Aorta (tissue), 5 donors: ENCODE data around the gene TM4SF18. TPM values are rescaled to one million over a fixed set of nuclear protein-coding genes. Genes with fewer than 3 reads are reported as not detected.

Experiments
- ATAC-seq: fragments of 200-7000 bp; cut with Tn5 transposase; one replicate; pipeline ENCODE4 v1.9.1; 2022; ENCODE audit warnings: moderate library complexity; ENCODE audit not compliant: low FRiP score
- DNase-seq, 2 donors: peaks; one replicate each; pipeline ENCODE4 v3.0.0-alpha.2; 2020
- H3K27ac ChIP-seq, 2 donors: one replicate each; pipeline ENCODE4 v1.5.1; 2013; ENCODE audit warnings: low read length in 2 of 2, mild to moderate bottlenecking in 2 of 2, moderate library complexity in 2 of 2, control low read depth in 1 of 2, inconsistent platforms in 1 of 2, low read depth in 1 of 2
- H3K27me3 ChIP-seq, 2 donors: one replicate each; pipeline ENCODE4 v1.6.1; 2013; ENCODE audit warnings: control low read depth in 1 of 2, low read length in 1 of 2, mild to moderate bottlenecking in 1 of 2, moderate library complexity in 1 of 2; ENCODE audit not compliant: insufficient read depth in 2 of 2, control insufficient read depth in 1 of 2
- H3K36me3 ChIP-seq, 2 donors: one replicate each; pipeline ENCODE4 v1.6.1; 2013; ENCODE audit warnings: control low read depth in 1 of 2, low read length in 1 of 2, mild to moderate bottlenecking in 1 of 2; ENCODE audit not compliant: insufficient read depth in 2 of 2, control insufficient read depth in 1 of 2
- H3K4me1 ChIP-seq, 2 donors: one replicate each; pipeline ENCODE4 v1.6.1; 2013; ENCODE audit warnings: low read length in 2 of 2, control low read depth in 1 of 2, mild to moderate bottlenecking in 1 of 2, moderate library complexity in 1 of 2; ENCODE audit not compliant: insufficient read depth in 2 of 2, control insufficient read depth in 1 of 2
- H3K4me3 ChIP-seq, 2 donors: one replicate each; pipeline ENCODE4 v1.5.1; 2013; ENCODE audit warnings: low read length in 2 of 2, control low read depth in 1 of 2, mild to moderate bottlenecking in 1 of 2
- H3K9me3 ChIP-seq: one replicate; pipeline ENCODE4 v1.6.1; 2013; ENCODE audit warnings: mild to moderate bottlenecking, low read length; ENCODE audit not compliant: control insufficient read depth
- WGBS, 2 donors: extraction: QIAGEN DNeasy Blood & Tissue Kit; methylation state at CpG; one replicate each; pipeline ENCODE4 v1.1.7; 2013; 5-methylcytosine and 5-hydroxymethylcytosine counted together
- intact Hi-C, 2 donors: fragments of 100-400 bp; cut with DNase I; formaldehyde crosslinking; loops; one replicate each; pipeline versions ENCODE4 v1.14.2 to v1.15.0; 2022
- polyA plus RNA-seq, 2 donors: library from polyadenylated mRNA; stranded (reverse); fragments of 200-250 nt; gene quantifications; one replicate each; pipeline ENCODE4 v1.2.3, GENCODE V29; 2013
- total RNA-seq, 2 donors: library from RNA; stranded (reverse); fragmentation: NEBNext Ultra II Directional; extraction: Animal tissue kit (Norgen Biotek cat#: 25700); gene quantifications; one replicate each; pipeline ENCODE4 v1.2.1, GENCODE V29; 2021
- donor health status: healthy with polysubstance abuse.
- donor health status: Bipolar disorder and iron deficiency.
- donor health status: DM: no; HTN: no; CAD: no.
- donor health status: DM: no; HTN: no; CAD: no.
- donor health status: DM: yes; HTN: yes; CAD: no.

TM4SF18 gene
- total and polyA plus RNA-seq, 4 donors = 1.6 to 9.0 (median 3.1) TPM; not detected in 1

DNA sequence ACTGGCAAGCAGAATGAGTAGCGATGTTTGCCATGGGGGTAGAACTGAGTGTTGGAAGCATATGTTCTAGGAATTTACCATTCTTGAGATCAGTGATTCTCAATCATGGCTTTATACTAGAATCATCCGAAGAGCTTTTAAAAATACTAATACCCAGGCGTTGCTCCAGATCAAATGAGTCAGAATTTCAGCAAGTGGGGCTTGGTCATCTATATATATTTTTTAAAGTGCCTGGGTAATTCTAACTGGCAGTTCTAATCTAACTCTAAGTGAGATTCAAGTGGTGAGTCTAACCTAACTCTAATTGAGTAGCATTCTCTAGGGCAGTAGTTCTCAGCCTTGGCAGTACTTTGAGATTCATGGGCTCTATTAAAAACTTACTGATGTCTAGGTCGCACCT lies 23.2 kb upstream of the TM4SF18 start:
- Histone ChIP-seq H3K4me1 (no peaks in the 10 kb centered on the region), H3K9me3 (no peaks in the 10 kb centered on the region), H3K27me3 (no peaks in the 10 kb centered on the region), H3K4me3 (no peak overlapping the region), H3K36me3 (no peaks in the 10 kb centered on the region), H3K27ac (no peak overlapping the region)
- no peak for DNase-seq
- ATAC-seq = no peak
- 68 to 79% methylated on average over 4 of the region's 4 CpGs for WGBS, 2 donors
- intact Hi-C loops = no loop called here

DNA sequence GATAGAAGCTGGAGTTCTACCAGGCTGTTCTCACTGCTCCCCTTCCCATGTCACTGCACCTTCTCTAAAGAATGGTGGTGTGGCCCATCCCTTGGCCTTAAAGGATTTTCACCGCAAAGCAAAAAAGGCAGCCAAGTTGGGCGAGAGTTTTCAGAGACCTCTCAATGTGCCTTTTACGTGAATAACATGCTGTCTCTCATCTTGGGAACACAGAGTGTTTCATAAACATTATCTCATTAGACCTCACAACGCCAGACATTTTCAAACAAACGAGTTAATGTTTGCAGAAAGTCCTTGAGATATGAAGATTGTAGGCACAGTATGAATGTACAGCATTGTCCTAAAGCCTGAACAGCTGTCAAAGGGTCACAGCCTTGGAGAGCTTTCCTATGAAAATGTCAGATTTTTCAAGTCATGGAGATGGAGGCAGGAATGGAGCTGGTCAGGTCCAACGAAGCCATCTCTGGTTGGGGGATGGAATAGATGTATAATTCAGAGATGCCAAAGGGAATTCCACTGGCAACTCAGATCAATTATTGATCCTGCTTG lies 22.7 kb upstream of the TM4SF18 start:
- H3K4me1 ChIP-seq = no peaks in the 10 kb centered on the region
- no peaks in the 10 kb centered on the region for H3K9me3 ChIP-seq
- no peak overlapping the region for H3K4me3 ChIP-seq
- no peak for DNase-seq
- ATAC-seq = no peak
- WGBS, 2 donors = 52 to 65% methylated on average over 6 of the region's 6 CpGs
- H3K27ac ChIP-seq = no peak overlapping the region
- H3K27me3 ChIP-seq = no peaks in the 10 kb centered on the region
- intact Hi-C loops = no loop called here
- H3K36me3 ChIP-seq = no peaks in the 10 kb centered on the region

DNA sequence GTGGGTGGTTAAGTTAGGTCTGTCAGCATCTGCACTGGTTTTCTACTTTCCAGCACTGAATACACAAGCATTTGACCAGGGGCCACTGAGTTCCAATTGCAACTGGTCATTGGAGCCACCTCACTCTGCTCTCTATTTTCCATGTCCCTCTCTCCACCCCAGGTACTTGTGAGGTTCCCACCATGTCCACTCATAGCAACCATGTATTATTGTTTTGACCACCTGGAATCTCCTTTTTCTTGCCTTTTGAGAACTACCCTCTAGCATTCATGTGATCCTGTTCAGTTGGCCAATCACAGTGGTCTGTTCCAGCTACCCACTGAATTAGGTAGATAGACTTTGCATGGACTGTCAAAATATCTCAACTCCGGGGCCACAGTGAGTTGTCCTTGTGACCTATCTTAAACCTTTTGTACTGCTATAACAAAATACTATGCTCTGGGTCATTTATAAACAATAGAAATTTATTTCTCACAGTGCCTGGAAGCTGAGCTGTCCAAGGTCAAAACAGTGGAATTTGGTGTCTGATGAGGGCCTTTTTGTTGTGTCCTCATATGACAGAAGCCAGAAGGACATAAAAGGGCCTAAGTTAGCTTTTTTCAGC lies 20.2 kb upstream of the TM4SF18 start:
- Histone ChIP-seq H3K36me3 (no peaks in the 10 kb centered on the region), H3K27ac (no peak overlapping the region), H3K4me3 (no peak overlapping the region), H3K4me1 (no peaks in the 10 kb centered on the region), H3K9me3 (no peaks in the 10 kb centered on the region), H3K27me3 (peaks cover 0 to 2% of the 10 kb centered on the region in 2 donors)
- DNase-seq (no peak), ATAC-seq (no peak)
- 85 to 87% methylated on average over 1 of the region's 1 CpG for WGBS, 2 donors
- intact Hi-C loops = loop anchor here (2.0 to 5.0 kb wide), 2 partner anchors 34 to 127 kb away; no protein-coding TSS in a partner anchor

DNA sequence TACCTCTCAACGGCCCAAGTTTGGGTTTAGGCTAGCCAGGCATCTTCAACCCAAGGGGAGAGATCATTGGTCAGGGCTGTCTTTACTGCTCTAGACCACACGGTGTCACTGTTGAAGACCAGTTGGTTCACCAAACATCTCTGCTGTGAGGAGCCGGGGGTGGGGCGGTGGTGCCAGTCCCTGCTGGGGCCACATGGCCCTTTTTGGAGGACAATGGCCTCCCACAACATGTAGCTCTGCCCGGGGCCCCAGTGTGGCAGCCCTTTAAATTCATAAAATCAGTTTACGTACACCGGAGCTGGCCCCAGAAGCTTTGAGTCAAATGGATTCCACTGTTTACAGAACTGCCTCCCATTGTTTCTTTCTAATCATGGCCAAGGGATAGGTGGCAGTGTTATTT lies 19.1 kb upstream of the TM4SF18 start:
- Histone ChIP-seq H3K4me1 (no peaks in the 10 kb centered on the region), H3K36me3 (no peaks in the 10 kb centered on the region), H3K9me3 (no peaks in the 10 kb centered on the region), H3K4me3 (no peak overlapping the region), H3K27ac (no peak overlapping the region), H3K27me3 (peaks cover 0 to 2% of the 10 kb centered on the region in 2 donors)
- ATAC-seq (peak; percentile 88), DNase-seq (peak; percentile 66 to 85)
- 48 to 49% methylated on average over 7 of the region's 7 CpGs for WGBS, 2 donors
- intact Hi-C loops = loop anchor here (2.0 to 5.0 kb wide), 2 partner anchors 35 to 128 kb away; no protein-coding TSS in a partner anchor

DNA sequence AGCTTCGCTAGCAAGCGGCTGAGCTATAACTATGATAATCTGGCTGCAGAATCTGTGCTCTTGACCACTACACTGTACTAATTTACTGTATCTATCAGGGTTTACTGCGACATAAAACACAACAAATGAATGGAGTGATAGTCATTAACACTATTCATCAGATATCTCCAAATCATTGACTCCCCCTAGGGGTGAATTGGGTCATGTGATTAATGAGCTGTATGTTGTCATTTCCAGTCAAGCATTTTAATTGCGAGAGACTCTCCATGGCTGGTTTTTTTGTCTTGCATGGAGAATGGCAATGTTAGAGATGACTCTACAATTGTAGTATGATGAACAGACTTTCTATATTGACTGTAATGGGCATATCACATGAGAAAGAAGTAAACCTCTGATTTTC lies 10.5 kb upstream of the TM4SF18 start:
- intact Hi-C loops = loop anchor here in 1 of 2 donors (5.0 kb wide), 1 partner anchor 33 kb away; the partner anchor contains the start of gene TM4SF1
- ATAC-seq (no peak), DNase-seq (no peak)
- Histone ChIP-seq H3K4me1 (peaks cover 0 to 3% of the 10 kb centered on the region in 2 donors), H3K27ac (no peak overlapping the region), H3K27me3 (peaks cover 0 to under 1% of the 10 kb centered on the region in 2 donors), H3K9me3 (no peaks in the 10 kb centered on the region), H3K36me3 (no peaks in the 10 kb centered on the region), H3K4me3 (no peak overlapping the region)
- WGBS, 2 donors = 94% methylated on average over 4 of the region's 4 CpGs

DNA sequence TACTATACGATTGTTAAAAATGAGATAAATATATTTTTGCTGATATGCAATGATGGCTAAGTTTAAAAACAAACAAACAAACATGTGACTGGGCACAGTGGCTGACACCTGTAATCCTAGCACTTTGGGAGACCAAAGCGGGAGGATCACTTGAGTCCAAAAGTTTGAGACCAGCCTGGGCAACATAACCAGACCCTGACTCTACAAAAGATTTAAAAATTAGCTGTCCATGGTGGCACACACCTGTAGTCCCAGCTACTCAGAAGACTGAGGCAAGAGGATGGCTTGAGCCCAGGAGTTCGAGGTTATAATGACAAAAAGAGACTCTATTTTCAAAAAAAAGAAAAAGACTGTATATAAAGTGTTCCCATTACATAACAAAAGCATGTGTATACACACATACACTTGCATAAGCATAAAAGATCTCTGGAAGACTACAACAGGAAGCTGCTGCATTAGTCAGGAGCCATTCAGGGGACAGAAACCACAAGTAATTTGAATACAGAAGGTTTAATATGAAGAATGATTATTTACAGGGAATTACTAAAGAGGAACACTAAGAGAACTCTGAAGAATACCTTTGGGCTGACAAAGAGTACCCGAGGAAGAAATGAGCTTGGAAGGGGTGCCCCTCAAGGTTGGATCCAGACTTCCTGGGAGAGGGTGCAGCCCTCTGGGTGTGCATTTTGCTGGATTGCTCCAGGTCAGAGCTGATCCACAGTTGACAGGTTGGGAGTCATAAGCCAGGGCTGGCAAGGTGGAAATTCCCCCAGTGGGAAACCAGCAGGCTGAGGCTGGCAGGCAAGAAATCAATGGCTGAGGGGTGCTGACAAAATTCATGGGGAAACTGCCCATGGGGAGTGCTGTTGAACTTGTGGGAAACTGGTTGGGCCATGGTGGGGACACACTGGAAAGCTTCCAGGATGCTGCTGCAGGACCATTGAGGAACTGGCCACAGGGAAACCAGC lies 9.3 kb upstream of the TM4SF18 start:
- no peaks in the 10 kb centered on the region for H3K27me3 ChIP-seq
- no peak overlapping the region for H3K4me3 ChIP-seq
- H3K4me1 ChIP-seq = peaks cover 0 to 3% of the 10 kb centered on the region in 2 donors
- DNase-seq (no peak), ATAC-seq (no peak)
- intact Hi-C loops = loop anchor here in 1 of 2 donors (5.0 kb wide), 1 partner anchor 35 kb away; the partner anchor contains the start of gene TM4SF1
- WGBS, 2 donors = 90 to 93% methylated on average over 4 of the region's 4 CpGs
- no peaks in the 10 kb centered on the region for H3K9me3 ChIP-seq
- no peaks in the 10 kb centered on the region for H3K36me3 ChIP-seq
- no peak overlapping the region for H3K27ac ChIP-seq

- Histone ChIP-seq H3K36me3 (no peaks in the 10 kb centered on the region), H3K4me1 (peaks cover 2 to 6% of the 10 kb centered on the region in 2 donors), H3K9me3 (no peaks in the 10 kb centered on the region), H3K27me3 (no peaks in the 10 kb centered on the region), H3K4me3 (no peak overlapping the region), H3K27ac (peak overlapping the region; percentile 80 to 95)
- 4 to 6% methylated on average over 1 of the region's 1 CpG for WGBS, 2 donors
- intact Hi-C loops = loop anchor here in 1 of 2 donors (5.0 kb wide), 1 partner anchor 37 kb away; the partner anchor contains the start of gene TM4SF1
- ATAC-seq (no peak), DNase-seq (no peak)
These were observed 7.0 kb upstream of the TM4SF18 start for GRCh38 chr3:149340310-149340933.

DNA sequence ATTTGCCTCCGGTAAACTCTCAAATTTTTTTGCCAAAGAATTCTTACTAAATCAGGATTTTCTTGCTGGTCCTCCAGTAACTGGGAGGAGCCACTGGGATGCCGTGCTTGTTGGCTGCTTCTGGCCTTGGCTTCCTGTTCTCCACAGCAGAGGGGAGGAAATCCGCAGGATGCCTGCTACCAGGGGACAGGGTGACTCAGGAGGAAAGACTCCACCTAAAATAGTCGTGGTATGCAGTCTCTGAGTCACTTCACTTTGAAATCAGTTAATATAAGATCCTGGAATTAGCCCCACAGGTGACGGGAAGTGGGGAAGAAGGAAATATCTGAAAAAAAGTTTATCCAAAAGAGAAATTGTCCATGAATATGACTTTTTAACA lies 6.5 kb upstream of the TM4SF18 start:
- H3K27ac ChIP-seq = peak overlapping the region; percentile 80 to 95
- 1% methylated on average over 5 of the region's 5 CpGs for WGBS, 2 donors
- peaks cover 2 to 6% of the 10 kb centered on the region in 2 donors for H3K4me1 ChIP-seq
- H3K36me3 ChIP-seq = no peaks in the 10 kb centered on the region
- DNase-seq = peak; percentile 92 to 94
- no peak overlapping the region for H3K4me3 ChIP-seq
- intact Hi-C loops = loop anchor here in 1 of 2 donors (5.0 kb wide), 3 partner anchors 37 to 383 kb away; partner anchors contain the start of gene TM4SF1
- ATAC-seq = peak; percentile 95
- H3K27me3 ChIP-seq = no peaks in the 10 kb centered on the region
- H3K9me3 ChIP-seq = no peaks in the 10 kb centered on the region
